Left ventricle myocardium inferior (tissue), 1 donor: Measurements from ENCODE around the gene TEX14. TPM values are rescaled to one million over a fixed set of nuclear protein-coding genes. Genes with fewer than 3 reads are reported as not detected.

Source experiments
- DNase-seq: peaks from one replicate; pipeline ENCODE4 v3.0.0-alpha.2; 2020
- H3K27ac ChIP-seq: fragments of 200-600 bp; replicated peaks from 2 replicates; pipeline ENCODE4 v1.8.0; 2021
- H3K27me3 ChIP-seq: fragments of 200-600 bp; 2 replicates; pipeline ENCODE4 v1.8.0; 2021; ENCODE audit warnings: low read depth
- H3K36me3 ChIP-seq: fragments of 200-600 bp; 2 replicates; pipeline ENCODE4 v1.8.0; 2021
- H3K4me1 ChIP-seq: fragments of 200-600 bp; 2 replicates; pipeline ENCODE4 v1.8.0; 2021
- H3K4me3 ChIP-seq: fragments of 200-600 bp; 2 replicates; pipeline ENCODE4 v1.8.0; 2021; ENCODE audit warnings: mild to moderate bottlenecking, moderate library complexity
- H3K9me3 ChIP-seq: fragments of 200-600 bp; replicated peaks from 2 replicates; pipeline ENCODE4 v1.8.0; 2021
- intact Hi-C: fragments of 100-400 bp; cut with micrococcal nuclease; formaldehyde crosslinking; loops from one replicate; pipeline ENCODE4 v1.11.0; 2022
- total RNA-seq: library from RNA; stranded (reverse); fragmentation: NEBNext Ultra II Directional; extraction: Animal tissue kit (Norgen Biotek cat#: 25700); gene quantifications from one replicate; pipeline ENCODE4 v1.2.1, GENCODE V29; 2021
- TF ChIP-seq, protein P1 (sequence below): fragments of 200-600 bp; IDR thresholded peaks from 2 replicates; pipeline ENCODE4 v1.8.0; 2021; ENCODE audit warnings: antibody characterized with exemption, mild to moderate bottlenecking, borderline replicate concordance
- donor health status: DM: no; HTN: yes; CAD: no; lungs with severe emphysema.

Gene TEX14
- total RNA-seq, 1 donor from 2014 or later: 0.19 TPM

DNA sequence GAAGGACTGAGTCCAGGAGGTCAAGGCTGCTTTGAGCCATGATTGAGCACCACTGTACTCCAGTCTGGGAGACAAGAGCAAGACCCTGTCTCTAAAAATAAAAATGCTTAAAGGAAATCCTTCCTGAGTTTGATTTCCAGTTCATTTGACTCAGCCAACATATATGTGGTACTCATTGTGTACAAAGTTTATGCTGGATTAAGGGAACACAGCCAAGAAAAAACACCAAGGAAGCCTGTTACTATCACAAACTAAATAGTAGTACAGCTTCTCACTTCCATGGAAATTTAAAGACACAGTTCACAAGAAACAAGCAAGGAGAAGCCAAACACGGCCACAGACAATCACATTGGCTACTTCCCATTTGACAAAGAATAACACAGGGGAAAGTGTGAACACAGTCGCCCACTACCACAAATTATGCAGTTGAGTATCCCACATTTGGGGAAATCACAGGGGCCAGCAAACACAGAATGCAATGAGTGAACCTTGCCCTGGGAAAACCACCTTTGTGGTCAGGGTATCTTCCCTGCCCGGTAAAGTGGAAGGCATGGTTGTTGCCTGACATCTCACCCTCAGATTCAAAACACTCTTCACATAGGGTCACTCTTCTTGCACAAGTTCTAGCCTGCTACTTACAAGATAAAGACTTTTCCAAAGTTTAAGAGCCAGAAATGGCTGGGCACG, 14.5 kb downstream of the TEX14 start:
- no peaks in the 10 kb centered on the region for H3K4me1 ChIP-seq
- no peak for DNase-seq
- no peak overlapping the region for H3K27ac ChIP-seq
- H3K27me3 ChIP-seq: no peaks in the 10 kb centered on the region
- intact Hi-C loops: no loop called here
- TF ChIP-seq, protein P1, sequence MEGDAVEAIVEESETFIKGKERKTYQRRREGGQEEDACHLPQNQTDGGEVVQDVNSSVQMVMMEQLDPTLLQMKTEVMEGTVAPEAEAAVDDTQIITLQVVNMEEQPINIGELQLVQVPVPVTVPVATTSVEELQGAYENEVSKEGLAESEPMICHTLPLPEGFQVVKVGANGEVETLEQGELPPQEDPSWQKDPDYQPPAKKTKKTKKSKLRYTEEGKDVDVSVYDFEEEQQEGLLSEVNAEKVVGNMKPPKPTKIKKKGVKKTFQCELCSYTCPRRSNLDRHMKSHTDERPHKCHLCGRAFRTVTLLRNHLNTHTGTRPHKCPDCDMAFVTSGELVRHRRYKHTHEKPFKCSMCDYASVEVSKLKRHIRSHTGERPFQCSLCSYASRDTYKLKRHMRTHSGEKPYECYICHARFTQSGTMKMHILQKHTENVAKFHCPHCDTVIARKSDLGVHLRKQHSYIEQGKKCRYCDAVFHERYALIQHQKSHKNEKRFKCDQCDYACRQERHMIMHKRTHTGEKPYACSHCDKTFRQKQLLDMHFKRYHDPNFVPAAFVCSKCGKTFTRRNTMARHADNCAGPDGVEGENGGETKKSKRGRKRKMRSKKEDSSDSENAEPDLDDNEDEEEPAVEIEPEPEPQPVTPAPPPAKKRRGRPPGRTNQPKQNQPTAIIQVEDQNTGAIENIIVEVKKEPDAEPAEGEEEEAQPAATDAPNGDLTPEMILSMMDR: no peak
- no peak overlapping the region for H3K4me3 ChIP-seq
- H3K9me3 ChIP-seq: no peaks in the 10 kb centered on the region
- no peaks in the 10 kb centered on the region for H3K36me3 ChIP-seq

DNA sequence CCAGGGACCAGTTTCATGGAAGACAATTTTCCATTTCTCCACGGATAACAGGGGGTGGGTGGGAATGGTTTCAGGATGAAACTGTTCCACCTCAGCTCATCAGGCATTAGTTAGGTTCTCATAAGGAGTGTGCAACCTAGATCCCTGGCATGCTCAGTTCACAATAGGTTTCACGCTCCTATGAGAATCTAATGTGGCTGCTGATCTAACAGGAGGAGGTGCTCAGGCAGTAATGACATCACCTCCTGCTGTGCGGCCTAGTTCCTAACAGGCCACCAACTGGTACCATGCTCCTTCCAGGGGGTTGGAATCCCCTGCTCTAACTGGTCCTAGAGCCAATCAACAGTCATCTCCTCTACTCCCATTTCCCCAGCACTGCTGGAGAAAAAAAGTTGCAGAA, 19.9 kb downstream of the TEX14 start:
- H3K27ac ChIP-seq: no peak overlapping the region
- peaks cover 4% of the 10 kb centered on the region for H3K27me3 ChIP-seq
- intact Hi-C loops: no loop called here
- H3K4me1 ChIP-seq: no peaks in the 10 kb centered on the region
- no peaks in the 10 kb centered on the region for H3K36me3 ChIP-seq
- no peak overlapping the region for H3K4me3 ChIP-seq
- TF ChIP-seq, protein P1: no peak
- H3K9me3 ChIP-seq: no peaks in the 10 kb centered on the region
- DNase-seq: no peak

DNA sequence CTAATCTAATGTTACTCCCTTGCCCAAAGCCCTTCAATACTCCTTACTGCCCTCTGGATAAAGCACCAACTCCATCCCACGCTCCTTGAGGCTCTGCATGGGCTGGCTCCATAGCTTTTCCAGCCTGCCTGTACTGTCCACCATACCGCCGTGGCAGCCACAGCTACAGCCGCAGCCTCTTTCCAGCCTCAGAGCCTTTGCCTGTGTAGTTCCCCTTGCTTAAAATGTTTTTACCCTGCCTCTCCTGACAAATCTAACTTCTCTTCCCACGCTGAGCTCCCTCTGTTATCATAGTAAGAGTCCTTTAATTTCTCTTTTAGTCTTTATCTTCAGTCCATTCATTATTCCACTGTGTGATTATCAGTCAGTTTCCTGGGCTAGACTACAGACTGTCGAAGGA, 22.0 kb downstream of the TEX14 start:
- Histone ChIP-seq H3K27ac (no peak overlapping the region), H3K9me3 (no peaks in the 10 kb centered on the region), H3K27me3 (peaks cover 4% of the 10 kb centered on the region), H3K36me3 (no peaks in the 10 kb centered on the region), H3K4me1 (no peaks in the 10 kb centered on the region), H3K4me3 (no peak overlapping the region)
- intact Hi-C loops: no loop called here
- no peak for DNase-seq
- TF ChIP-seq, protein P1: no peak

DNA sequence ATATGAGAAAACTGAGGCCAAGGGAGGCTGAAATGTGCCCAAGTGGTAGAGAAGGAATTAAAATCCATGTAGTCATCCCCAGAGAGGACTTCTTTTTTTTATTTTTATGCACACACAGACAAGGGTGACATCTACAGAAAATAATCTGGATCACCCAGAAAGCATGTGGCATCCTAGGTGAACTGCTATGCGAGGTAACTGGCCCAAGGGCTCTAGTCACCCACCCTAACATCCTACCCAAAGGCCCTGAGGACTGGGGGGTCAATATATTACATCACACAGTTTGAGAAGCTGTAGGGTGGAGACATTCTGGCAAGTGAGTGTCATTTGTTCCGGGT, 23.3 kb downstream of the TEX14 start:
- DNase-seq: no peak
- Histone ChIP-seq H3K9me3 (no peaks in the 10 kb centered on the region), H3K4me3 (no peak overlapping the region), H3K4me1 (no peaks in the 10 kb centered on the region), H3K36me3 (no peaks in the 10 kb centered on the region), H3K27me3 (peaks cover 4% of the 10 kb centered on the region), H3K27ac (no peak overlapping the region)
- TF ChIP-seq, protein P1: no peak
- intact Hi-C loops: no loop called here

DNA sequence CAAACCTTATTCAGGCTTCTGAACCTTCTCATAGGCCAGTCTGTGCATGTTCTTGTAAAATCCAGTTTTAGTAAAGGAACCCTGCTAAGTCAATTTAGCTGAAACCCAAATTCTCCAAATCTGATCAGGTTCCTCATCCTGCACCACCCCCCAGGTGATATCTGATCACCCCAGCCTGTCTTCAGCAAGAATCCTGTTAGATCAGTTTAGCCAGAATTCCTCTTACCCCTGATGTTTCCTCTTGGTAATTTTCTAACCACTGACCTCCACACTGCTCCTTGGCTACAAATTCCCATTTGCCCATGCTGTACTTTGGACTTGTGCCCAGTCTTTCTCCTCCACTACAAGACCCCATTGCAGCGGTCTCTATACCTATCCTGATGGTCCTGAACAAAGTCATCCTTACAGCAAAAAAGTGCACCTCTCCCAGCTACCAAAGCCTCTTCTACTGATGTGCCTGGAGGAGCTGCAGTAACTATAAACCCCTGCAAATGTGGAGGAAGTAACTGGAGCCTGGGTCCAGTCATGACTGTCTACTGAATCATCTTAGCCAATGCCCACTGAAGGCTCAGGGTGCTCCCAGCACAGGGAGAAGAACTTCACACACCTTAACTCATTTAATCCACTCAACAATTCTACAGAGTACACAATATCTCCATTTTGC, 23.8 kb downstream of the TEX14 start:
- peaks cover 4% of the 10 kb centered on the region for H3K27me3 ChIP-seq
- H3K36me3 ChIP-seq: no peaks in the 10 kb centered on the region
- DNase-seq: no peak
- TF ChIP-seq, protein P1: no peak
- intact Hi-C loops: no loop called here
- no peaks in the 10 kb centered on the region for H3K4me1 ChIP-seq
- H3K9me3 ChIP-seq: no peaks in the 10 kb centered on the region
- H3K4me3 ChIP-seq: no peak overlapping the region
- no peak overlapping the region for H3K27ac ChIP-seq
